RWPE1 (cell line): ENCODE data around the gene PITPNC1.
"Not testable (repeated sequence)": the region's sequence is repeated elsewhere in the genome, so short reads cannot be mapped to it uniquely, and the experiment has no call there.

Experiments used
- CTCF ChIA-PET: fragments of 350-600 bp; sonication (Branson Sonifier 250); formaldehyde crosslinking; extraction: SDS; loops from one replicate; lab custom pipeline; 2021; lab: Yijun Ruan, JAX
- POLR2A ChIA-PET: fragments of 400-600 bp; formaldehyde crosslinking; extraction: SDS; loops from one replicate; lab custom pipeline; 2020; ENCODE audit warnings: antibody characterized with exemption; ENCODE audit not compliant: low non-redundant PET; lab: Yijun Ruan, JAX
- DNase-seq: peaks from one replicate; pipeline ENCODE4 v3.0.0; 2012; ENCODE audit warnings: low spot score
- H3K27ac ChIP-seq: fragments of 450-650 bp; 2 replicates; pipeline ENCODE4 v1.5.1; 2017
- TF ChIP-seq, protein P1 (sequence below): fragments of 450-650 bp; conservative IDR thresholded peaks from 2 replicates; pipeline ENCODE4 v1.5.1; 2017; ENCODE audit warnings: low read depth, mild to moderate bottlenecking

Gene PITPNC1

DNA sequence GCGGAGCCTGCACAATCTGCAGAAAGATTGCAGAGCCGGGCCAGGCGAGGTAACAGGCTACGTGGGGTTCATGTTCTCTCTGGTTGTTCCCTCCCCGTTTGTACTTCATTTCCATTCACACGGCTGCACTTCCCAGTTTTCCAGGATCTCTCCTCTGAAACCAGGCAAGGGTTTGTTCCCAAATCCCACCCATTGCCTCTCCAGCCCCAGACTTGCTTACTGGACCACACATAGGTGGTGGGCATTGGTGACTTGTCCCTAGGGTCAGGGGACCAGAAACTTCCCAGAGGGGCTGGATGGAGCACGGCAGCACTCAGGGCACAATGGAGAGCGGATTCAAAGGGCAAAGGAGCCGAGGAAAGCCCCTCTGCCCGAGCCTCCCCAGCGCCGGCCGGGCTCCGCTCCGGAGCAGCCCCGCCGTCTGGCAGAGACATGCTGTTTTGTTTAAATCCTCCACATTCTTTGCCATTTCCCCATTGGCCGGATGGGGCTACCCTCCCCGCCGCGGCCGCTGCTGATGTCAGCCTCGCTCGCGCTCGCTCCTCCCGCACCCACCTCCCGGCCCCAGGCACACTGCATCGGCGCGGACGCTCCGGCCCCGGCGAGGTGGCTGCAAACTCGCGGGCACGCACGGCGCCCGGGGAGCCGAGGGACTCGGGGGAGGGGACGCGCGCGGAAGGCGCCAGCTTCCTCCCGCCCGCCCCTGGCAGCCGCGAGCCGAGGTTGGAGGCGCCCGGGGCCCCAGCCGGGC is at the start of gene PITPNC1:
TSS of gene PITPNC1 (plus strand) at position 545 of the 751 bp plus-strand sequence.
- H3K27ac ChIP-seq: peak within 1 kb of the TSS; percentile 86
- peak; percentile 84 for DNase-seq
- CTCF ChIA-PET: interaction anchor here (1.0 to 2.8 kb wide), 2 partner anchors 10 to 99 kb away, joined by 3 to 19 read pairs; no protein-coding TSS in a partner anchor
- POLR2A ChIA-PET: no interaction called here
- TF ChIP-seq, protein P1, sequence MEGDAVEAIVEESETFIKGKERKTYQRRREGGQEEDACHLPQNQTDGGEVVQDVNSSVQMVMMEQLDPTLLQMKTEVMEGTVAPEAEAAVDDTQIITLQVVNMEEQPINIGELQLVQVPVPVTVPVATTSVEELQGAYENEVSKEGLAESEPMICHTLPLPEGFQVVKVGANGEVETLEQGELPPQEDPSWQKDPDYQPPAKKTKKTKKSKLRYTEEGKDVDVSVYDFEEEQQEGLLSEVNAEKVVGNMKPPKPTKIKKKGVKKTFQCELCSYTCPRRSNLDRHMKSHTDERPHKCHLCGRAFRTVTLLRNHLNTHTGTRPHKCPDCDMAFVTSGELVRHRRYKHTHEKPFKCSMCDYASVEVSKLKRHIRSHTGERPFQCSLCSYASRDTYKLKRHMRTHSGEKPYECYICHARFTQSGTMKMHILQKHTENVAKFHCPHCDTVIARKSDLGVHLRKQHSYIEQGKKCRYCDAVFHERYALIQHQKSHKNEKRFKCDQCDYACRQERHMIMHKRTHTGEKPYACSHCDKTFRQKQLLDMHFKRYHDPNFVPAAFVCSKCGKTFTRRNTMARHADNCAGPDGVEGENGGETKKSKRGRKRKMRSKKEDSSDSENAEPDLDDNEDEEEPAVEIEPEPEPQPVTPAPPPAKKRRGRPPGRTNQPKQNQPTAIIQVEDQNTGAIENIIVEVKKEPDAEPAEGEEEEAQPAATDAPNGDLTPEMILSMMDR: no peak

DNA sequence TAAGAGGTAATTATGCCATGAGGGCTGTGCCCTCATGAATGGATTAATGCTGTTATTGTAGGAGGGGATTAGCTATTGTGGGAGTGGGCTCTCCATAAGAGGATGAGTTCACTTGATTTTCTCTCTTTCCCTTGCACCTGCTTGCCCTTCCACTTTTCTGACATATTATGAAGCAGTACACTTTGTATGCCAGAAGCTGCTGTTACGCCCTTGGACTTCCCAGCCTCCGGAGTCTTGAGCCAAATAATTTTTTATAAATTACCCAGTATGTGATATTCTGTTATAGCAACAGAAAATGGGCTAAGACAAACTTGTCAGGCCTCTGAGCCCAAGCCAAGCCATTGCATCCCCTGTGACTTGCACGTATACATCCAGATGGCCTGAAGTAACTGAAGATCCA is 49.1 kb upstream of the PITPNC1 start:
- POLR2A ChIA-PET: no interaction called here
- CTCF ChIA-PET: no interaction called here
- TF ChIP-seq, protein P1: no peak
- no peak for DNase-seq
- H3K27ac ChIP-seq: no peak overlapping the region

DNA sequence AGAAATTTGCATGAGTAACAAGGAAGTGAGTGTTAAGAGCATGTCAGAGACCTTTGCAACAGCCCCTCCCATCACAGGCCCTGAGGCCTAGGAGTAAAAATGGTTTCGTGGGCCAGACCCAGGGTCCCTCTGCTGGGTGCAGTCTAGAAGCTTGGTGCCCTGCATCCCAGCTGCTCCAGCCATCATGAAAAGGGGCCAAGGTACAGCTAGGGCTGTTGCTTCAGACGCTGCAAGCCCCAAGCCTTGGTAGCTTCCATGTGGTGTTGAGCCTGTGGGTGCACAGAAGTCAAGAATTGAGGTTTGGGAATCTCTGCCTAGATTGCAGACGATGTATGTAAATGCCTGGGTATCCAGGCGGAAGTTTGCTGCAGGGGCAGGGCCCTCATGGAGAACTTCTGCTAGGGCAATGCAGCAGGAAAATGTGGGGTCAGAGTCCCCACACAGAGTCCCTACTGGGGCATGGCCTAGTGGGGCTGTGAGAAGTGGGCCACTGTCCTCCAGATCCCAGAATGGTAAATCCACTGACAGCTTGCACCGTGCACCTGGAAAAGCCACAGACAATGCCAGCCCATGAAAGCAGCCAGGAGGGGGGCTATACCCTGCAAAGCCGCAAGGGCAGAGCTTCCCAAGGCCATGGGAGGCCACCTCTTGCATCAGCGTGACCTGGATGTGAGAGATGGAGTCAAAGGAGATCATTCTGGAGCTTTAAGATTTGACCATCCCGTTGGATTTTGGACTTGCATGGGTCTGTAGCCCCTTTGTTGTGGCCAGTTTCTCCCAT is 45.5 kb upstream of the PITPNC1 start:
- POLR2A ChIA-PET, H3K27ac ChIP-seq, DNase-seq, CTCF ChIA-PET: not testable (repeated sequence)

DNA sequence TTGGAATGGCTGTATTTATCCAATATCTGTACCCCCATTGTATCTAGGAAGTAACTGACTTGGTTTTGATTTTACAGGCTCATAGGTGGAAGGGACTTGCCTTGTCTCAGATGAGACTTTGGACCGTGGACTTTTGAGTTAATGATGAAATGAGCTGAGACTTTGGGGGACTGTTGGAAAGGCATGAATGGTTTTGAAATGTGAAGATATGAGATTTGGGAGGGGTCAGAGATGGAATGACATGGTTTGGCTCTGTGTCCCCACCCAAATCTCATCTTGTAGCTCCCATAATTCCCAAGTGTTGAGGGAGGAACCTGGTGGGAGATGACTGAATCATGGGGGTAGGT is 44.9 kb upstream of the PITPNC1 start:
- DNase-seq, CTCF ChIA-PET, H3K27ac ChIP-seq, POLR2A ChIA-PET: not testable (repeated sequence)

DNA sequence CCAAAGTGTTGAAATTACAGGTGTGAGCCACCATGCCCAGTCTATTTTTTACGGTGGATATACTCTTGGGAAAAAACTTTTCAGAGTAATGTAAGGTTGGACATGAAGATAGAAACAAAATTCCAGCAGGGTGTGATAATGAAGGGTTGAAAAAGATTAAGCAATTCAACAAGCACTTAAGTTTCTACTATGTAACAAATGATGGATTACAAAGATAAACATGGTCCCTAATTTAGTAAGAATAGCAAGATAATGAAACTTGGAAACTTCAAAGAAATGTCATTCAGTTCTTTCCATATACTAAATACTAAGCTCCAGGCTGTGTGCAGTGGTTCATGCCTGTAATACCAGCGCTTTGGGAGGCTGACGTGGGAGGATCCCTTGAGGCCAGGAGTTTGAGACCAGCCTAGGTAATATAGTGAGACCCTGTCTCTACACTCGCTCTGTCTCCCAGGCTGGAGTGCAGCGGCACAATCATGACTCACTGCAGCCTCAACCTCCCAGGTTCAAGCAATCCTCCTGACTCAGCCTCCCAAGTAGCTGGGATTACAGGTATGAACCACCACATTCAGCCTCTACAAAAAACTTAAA is 41.7 kb upstream of the PITPNC1 start:
- TF ChIP-seq, protein P1: no peak
- DNase-seq: no peak
- CTCF ChIA-PET: no interaction called here
- POLR2A ChIA-PET: no interaction called here
- H3K27ac ChIP-seq: no peak overlapping the region

DNA sequence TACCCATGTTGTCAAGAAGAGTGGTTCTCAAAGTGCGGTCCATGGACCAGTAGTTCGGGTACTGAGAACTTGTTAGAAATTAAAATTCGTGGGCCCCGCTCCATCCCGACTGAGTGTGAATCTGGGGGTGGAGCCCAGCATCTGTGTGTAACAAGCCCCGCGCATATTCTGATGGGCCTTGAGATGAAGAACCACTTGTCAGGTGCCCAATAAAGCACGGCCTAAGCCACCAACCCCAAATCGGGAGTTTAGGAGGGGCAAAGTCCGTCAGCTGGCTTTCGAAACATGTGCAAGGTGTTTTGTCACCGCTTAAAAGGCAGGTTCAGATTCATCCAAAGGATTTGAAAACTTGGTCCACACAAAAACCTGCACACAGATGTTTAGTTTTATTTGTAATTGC is 40.2 kb upstream of the PITPNC1 start:
- no peak overlapping the region for H3K27ac ChIP-seq
- POLR2A ChIA-PET: no interaction called here
- TF ChIP-seq, protein P1: no peak
- CTCF ChIA-PET: interaction anchor here (0.6 to 1.0 kb wide), 2 partner anchors 14 to 99 kb away, joined by 3 to 5 read pairs; no protein-coding TSS in a partner anchor
- no peak for DNase-seq

DNA sequence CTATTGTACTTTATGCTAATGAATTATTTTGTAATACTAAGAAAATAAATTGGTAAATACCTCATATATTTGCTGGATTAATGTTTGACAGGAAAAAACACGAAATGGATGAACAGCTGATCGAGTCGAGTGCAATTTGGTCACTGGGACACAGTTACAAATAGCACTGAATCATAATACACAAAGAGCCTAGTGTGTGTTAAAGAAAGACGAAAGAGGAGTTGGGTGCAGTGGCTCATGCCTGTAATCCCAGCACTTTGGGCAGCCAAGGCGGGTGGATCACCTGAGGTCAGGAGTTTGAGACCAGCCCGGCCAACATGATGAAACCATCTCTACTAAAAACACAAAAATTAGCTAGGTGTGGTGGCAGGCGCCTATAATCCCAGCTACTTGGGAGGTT is 38.7 kb upstream of the PITPNC1 start:
- TF ChIP-seq, protein P1: 0 out of 2 replicates have a peak, but pooled peaks have one; percentile 3
- H3K27ac ChIP-seq: peak overlapping the region; percentile 66
- POLR2A ChIA-PET, DNase-seq: not testable (repeated sequence)
- CTCF ChIA-PET: interaction anchor here (0.6 to 1.0 kb wide), 2 partner anchors 107 to 117 kb away, joined by 3 to 4 read pairs; no protein-coding TSS in a partner anchor
